LHCN-M2 (cell line): ENCODE data around the gene RPUSD2. TPM values are rescaled to one million over a fixed set of nuclear protein-coding genes. Genes with fewer than 3 reads are reported as not detected.

Experiments
- DNase-seq: peaks from one replicate; pipeline ENCODE4 v3.0.0-alpha.2; 2012; ENCODE audit warnings: low read depth
- polyA plus RNA-seq: library from polyadenylated mRNA; unstranded; fragments of >200 nt; gene quantifications from one replicate; pipeline ENCODE4 v1.2.1, GENCODE V29; 2012; ENCODE audit warnings: missing spikeins
- total RNA-seq: library from RNA; depleted of rRNA; stranded (reverse); fragments of >200 nt; gene quantifications from 2 replicates; pipeline ENCODE4 v1.2.3, GENCODE V29; 2014; rRNA removed

The RPUSD2 gene, protein sequence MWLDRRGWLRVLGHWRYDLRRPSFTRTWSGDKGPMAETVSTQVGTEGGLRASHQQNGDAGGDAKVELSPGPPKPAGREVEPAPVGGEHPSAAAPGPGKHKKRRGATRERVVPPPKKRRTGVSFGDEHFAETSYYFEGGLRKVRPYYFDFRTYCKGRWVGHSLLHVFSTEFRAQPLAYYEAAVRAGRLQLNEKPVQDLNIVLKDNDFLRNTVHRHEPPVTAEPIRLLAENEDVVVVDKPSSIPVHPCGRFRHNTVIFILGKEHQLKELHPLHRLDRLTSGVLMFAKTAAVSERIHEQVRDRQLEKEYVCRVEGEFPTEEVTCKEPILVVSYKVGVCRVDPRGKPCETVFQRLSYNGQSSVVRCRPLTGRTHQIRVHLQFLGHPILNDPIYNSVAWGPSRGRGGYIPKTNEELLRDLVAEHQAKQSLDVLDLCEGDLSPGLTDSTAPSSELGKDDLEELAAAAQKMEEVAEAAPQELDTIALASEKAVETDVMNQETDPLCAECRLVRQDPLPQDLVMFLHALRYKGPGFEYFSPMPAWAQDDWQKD
- total RNA-seq, result 11.5 and 12.6 TPM in 2 replicates
- polyA plus RNA-seq, result 7.2 TPM

DNA sequence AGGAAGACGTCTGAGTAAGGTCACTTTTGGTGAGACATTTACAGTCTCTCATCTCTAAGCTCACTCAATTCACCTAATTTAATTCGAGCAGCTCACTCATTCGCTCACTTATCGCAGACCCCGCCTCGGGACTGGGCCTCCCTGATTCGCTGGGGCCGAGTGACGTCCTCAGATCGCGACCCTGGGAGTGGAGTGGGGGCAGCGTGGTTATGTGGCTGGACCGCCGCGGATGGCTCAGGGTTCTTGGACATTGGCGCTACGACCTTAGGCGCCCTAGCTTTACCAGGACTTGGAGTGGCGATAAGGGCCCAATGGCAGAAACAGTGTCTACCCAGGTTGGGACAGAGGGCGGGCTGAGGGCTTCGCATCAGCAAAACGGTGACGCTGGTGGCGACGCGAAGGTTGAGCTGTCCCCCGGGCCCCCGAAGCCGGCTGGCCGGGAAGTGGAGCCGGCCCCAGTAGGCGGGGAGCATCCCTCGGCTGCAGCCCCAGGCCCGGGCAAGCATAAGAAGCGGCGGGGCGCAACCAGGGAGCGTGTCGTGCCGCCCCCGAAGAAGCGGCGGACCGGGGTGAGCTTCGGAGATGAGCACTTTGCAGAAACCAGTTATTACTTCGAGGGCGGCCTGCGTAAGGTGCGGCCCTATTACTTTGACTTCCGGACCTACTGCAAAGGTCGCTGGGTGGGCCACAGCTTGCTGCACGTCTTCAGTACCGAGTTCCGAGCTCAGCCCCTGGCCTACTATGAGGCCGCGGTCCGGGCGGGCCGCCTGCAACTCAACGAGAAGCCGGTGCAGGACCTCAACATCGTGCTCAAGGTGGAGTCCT is at the start of gene RPUSD2:
TSS of gene RPUSD2 (plus strand) at position 171 of the 825 bp plus-strand sequence. CDS start at position 210, 39 bp downstream.
- DNase-seq, result peak; percentile 89

GRCh38 chr15:40523611-40524010 is 45.5 kb upstream of the RPUSD2 start:
- DNase-seq, result no peak

DNA sequence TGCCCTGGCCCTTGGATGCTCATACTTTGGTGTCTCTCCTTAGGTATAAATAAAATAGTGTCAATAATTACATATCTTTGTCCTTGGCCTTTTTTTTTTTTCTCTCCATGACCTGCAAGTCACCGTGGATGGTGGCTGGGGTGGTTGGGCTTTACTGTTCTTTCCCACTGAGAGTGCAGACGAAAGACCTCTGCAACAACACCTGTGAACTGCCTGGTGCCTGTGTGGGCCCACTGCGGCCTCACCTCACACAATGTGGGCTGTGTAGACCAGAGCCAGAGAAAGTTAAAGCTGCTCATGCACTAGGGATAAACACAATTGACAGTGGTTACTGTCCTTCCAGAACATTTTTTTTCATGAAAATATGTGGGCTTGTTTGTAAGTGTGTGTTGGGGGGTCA is 43.2 kb upstream of the RPUSD2 start:
- no peak for DNase-seq

GRCh38 chr15:40528801-40529200 is 40.3 kb upstream of the RPUSD2 start:
- no peak for DNase-seq

DNA sequence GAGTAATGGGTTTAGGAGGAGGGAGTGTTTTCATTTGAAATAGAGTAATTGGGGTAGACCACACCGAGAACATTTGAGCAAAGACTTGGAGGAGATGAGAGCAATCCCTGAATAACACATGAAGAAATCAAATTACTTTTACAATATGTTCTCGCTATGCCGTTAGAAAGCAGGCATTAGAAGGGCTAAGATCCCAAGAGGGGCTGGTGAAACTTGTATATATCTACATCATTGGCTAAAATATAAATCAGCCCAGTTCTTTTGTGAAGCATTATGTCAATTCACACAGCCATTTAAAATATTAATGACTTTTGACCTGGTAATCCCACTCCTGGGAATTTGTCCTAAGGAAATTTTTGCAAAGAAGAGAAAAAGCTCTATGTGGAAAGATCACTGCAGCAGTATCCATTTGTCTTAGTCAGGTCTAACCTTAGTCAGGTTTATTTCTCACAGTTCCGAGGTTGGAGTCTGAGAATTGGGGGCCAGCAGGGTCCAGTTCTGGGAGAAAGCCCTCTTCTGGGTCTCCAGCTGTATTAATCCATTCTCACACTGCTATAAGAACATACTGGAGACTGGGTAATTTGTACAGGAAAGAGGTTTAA is 35.2 kb upstream of the RPUSD2 start:
- DNase-seq, result no peak

DNA sequence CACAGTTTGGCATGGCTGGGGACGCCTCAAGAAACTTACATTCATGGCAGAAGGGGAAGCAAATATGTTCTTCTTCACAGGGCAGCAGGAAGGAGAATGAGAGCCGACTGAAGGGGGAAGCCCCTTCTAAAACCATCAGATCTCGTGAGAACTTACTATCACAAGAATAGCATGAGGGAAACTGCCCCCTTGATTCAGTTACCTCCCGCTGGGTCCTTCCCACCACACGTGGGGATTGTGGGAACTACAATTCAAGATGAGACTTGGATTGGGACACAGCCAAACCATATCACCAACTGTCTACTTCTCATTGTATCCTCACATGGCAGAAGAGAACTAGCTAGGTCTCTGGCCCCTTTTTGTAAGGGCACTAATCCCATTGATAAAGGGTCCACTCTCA is 34.7 kb upstream of the RPUSD2 start:
- no peak for DNase-seq

GRCh38 chr15:40536501-40536900 is 32.6 kb upstream of the RPUSD2 start:
- DNase-seq, result no peak

DNA sequence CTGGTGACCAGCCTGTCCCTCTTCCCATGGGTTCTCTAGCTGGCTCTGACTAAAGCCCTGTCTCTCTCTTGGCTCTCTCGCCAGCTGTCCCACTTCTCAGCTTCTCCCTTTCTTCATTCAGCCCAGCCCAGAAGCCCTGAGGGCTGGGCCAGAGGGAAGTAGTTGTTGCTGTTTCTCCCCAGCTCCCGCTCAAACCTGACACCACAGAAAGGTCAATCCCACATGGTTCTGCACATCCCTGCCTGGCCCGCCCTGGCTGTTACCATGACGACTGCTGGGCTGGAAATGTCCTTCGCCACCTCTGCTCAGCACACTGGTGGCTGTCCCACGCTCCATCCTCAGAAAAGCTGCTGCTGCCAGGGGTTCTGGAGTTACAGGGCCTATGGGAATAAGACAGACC is 30.1 kb upstream of the RPUSD2 start:
- no peak for DNase-seq

GRCh38 chr15:40543082-40543481 is 26.0 kb upstream of the RPUSD2 start:
- DNase-seq, result no peak

- DNase-seq, result no peak
These were observed 25.3 kb upstream of the RPUSD2 start for GRCh38 chr15:40543631-40544294.

- no peak for DNase-seq
These were observed 23.6 kb upstream of the RPUSD2 start for GRCh38 chr15:40545457-40545856.

DNA sequence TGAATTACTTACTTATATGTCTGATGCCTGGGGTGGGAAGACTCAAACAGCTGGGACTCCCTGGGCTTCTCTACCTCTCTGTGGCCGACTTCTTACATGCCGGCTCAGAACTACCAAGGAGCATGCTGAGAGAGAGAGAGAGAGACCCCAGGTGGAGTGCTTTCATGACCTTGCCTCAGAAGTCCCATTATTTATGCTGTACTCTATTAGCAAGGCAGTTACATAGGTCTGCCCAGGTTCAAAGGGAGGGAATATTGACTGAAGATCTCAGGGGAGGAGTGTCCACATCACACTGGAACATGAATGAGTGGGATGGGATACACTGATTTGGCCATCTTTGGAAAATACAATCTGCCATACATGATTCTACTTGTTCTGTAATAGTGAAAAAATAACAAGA is 20.5 kb upstream of the RPUSD2 start:
- DNase-seq, result no peak

DNA sequence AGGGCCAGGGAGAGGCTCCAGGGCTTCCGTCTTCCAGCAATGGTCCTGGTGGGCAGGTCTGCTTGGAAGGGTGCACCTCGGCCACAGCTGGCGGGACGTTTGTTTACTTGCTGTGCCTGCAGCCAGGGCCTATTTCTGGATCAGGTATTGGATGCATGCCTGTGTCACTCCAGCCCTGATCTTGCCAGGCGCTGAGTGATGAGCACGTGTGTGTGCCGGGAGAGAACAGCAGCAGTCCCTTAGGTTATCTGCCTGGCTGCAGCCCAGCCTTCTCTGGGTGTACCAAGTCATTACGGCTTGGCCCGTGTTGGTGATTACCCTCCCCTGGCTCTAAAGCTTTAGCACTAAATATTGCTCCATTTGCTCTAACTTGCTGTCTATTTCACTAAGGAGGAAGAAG is 19.2 kb upstream of the RPUSD2 start:
- DNase-seq, result no peak

DNA sequence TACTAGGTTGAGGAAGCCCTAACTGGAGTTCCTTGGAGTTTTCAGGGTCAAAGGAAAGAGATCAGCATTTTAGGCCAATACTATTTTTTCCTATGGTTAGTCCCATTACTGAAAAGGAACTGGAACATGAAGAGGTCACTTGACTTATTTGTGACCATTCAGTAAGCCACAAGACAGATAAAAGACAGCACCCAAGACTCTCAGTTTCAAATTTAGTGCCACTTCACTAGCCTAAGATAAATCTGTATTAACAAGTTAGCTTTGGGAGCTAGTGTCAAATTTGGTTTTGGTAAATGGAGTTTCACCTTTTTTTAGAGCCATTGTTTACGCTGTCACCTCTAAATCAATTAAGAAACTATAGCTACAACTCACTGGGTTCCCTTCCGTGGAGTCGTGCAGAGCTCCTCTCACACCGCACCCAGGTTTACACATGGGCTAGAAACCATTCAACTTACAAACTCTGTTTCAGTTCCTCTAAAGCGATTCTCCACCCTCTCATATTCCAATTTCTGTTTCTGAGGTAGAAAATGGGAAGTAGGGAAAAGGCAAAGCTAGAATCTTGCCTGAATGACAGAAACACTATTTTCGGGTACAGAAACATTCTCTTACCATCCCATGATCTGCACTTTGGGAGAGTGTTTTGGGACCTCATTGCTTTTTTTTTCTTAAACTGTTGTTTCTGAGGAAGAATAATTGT is 18.6 kb upstream of the RPUSD2 start:
- no peak for DNase-seq

GRCh38 chr15:40554161-40554525 is 15.0 kb upstream of the RPUSD2 start:
- DNase-seq, result no peak

- no peak for DNase-seq
These were observed 13.2 kb upstream of the RPUSD2 start for GRCh38 chr15:40555876-40556275.

DNA sequence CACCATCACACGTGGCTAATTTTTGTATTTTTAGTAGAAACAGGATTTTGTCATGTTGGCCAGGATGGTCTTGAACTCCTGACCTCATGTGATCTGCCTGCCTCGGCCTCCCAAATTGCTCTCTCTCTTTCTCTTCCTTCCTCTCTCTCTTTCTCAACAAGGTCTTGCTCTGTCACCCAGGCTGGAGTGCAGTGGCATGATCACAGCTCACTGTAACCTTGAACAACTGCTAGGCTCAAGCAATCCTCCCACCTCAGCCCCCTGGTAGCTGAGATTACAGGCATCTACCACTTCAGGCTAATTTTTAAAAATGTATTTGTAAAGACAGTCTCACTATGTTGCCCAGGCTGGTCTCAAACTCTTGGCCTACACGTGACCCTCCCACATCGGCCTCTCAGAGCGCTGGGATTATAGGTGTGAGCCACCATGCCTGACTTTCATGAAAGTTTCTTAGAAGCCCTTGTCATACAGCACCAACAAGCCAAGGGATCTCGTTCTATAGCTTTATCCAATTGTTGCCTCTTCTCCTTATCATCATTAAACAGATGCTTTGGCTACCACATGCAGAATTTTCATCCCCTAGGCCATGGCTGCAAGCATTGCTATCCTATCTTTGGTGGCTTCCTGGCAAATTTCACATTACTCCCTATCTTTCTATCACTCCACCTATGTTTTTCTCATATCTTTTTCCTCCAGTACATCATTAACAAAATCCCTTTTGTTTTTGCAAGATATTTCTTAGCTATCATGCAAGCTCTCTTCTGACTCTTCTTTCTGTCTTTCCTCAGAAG is 10.0 kb upstream of the RPUSD2 start:
- no peak for DNase-seq

DNA sequence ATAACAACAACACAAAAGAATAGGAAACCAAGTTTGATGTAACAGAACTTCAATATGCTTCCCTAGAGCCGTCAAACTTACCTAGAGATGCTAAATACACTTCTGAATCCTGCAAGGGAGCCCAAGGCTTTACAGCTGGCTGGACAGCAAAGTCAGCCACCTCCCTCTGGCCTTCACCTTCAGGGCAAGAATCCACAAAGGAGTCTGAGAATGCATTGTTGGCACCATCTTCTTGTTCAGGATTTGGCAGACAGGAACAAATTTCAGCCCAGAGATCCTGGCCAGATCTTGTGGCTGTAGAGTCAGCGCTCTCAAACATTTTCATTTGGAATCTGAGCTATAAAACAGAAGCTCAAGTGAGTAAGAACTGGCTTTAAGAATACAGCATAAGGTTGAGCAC is 6.4 kb upstream of the RPUSD2 start:
- DNase-seq, result no peak

- DNase-seq, result no peak
These were observed 5.7 kb upstream of the RPUSD2 start for GRCh38 chr15:40563426-40563825.
